GM12872 (cell line): Measurements from ENCODE around the gene AFM.

Experiments
- CTCF ChIP-seq: IDR thresholded peaks from 3 replicates; pipeline ENCODE4 v1.5.1; 2011; ENCODE audit warnings: low read depth, mild to moderate bottlenecking, low read length, moderate library complexity; ENCODE audit not compliant: insufficient read depth

Gene AFM

GRCh38 chr4:73451404-73451803, 30.1 kb upstream of the AFM start:
- no peak for TF ChIP-seq CTCF

- no peak for TF ChIP-seq CTCF
Observed at GRCh38 chr4:73451981-73452747, 29.4 kb upstream of the AFM start.

GRCh38 chr4:73452953-73453700, 28.4 kb upstream of the AFM start:
- no peak for TF ChIP-seq CTCF

- TF ChIP-seq CTCF: no peak
Observed at GRCh38 chr4:73453701-73454005, 27.9 kb upstream of the AFM start.

- TF ChIP-seq CTCF: no peak
Observed at GRCh38 chr4:73454920-73455319, 26.6 kb upstream of the AFM start.

- TF ChIP-seq CTCF: no peak
Observed at GRCh38 chr4:73456177-73457022, 25.1 kb upstream of the AFM start.

- TF ChIP-seq CTCF: no peak
Observed at GRCh38 chr4:73458184-73459047, 23.1 kb upstream of the AFM start.
